ENCODE data around the gene CT45A10. TPM values are rescaled to one million over a fixed set of nuclear protein-coding genes. Genes with fewer than 3 reads are reported as not detected.

Gene CT45A10
- polyA plus RNA-seq, 1 donor (not counting 4 experiments of a cell fraction or from before 2014, with no cell fraction given), result not detected

Other genes starting within 250 kb of the CT45A10 start
- gene CT45A1, start 179.8 kb downstream of the CT45A10 start, polyA plus RNA-seq, result not detected in 3 replicates
- not detected in 3 replicates for gene CT45A3, start 125.3 kb downstream of the CT45A10 start, polyA plus RNA-seq
- gene CT45A5, start 107.9 kb downstream of the CT45A10 start, polyA plus RNA-seq, result not detected in 3 replicates
- not detected in 3 replicates for gene CT45A6, start 90.7 kb downstream of the CT45A10 start, polyA plus RNA-seq
- not detected in 3 replicates for gene CT45A2, start 73.4 kb downstream of the CT45A10 start, polyA plus RNA-seq
- gene CT45A7, start 56.2 kb downstream of the CT45A10 start, polyA plus RNA-seq, result not detected in 3 replicates
- gene CT45A8, start 38.9 kb downstream of the CT45A10 start, polyA plus RNA-seq, result not detected in 3 replicates
- gene CT45A9, start 21.6 kb downstream of the CT45A10 start, polyA plus RNA-seq, result not detected in 3 replicates
- not detected in 3 replicates for gene SAGE1, start 272 bp upstream of the CT45A10 start, polyA plus RNA-seq
- 10.4 to 19.8 TPM (median 14.8 TPM) in 3 replicates for gene MMGT1, start 80.5 kb upstream of the CT45A10 start, polyA plus RNA-seq
- 11.0 to 17.4 TPM (median 14.0 TPM) in 3 replicates for gene SLC9A6, start 92.0 kb upstream of the CT45A10 start, polyA plus RNA-seq

All from keratinocyte (primary cell).